SK-N-SH treated with all-trans-retinoic acid at 6 μM for 48 hours (cell line): ENCODE measurements around the gene HOXD8.

ENCODE experiments used
- ATAC-seq: fragments of 200-7000 bp; cut with Tn5 transposase; 3 replicates; pipeline ENCODE4 v1.9.1; 2020; ENCODE audit warnings: mild to moderate bottlenecking, moderate library complexity
- ARNTL ChIP-seq: fragments of 450-650 bp; formaldehyde crosslinking; IDR thresholded peaks from 2 replicates; pipeline ENCODE4 v1.5.0; 2020; ENCODE audit warnings: low read depth, mild to moderate bottlenecking, moderate library complexity, borderline replicate concordance
- CSDC2 ChIP-seq: fragments of 250-450 bp; sonication (Bioruptor Pico); IDR thresholded peaks from 2 replicates; pipeline ENCODE4 v1.5.0; 2020; ENCODE audit warnings: mild to moderate bottlenecking, moderate library complexity
- CSRNP3 ChIP-seq: fragments of 250-450 bp; sonication (Bioruptor Pico); IDR thresholded peaks from 2 replicates; pipeline ENCODE4 v1.5.1; 2021; ENCODE audit warnings: mild to moderate bottlenecking, moderate library complexity
- ESRRG ChIP-seq: fragments of 250-450 bp; sonication (Bioruptor Pico); IDR thresholded peaks from 2 replicates; pipeline ENCODE4 v1.6.1; 2021; ENCODE audit warnings: mild to moderate bottlenecking
- GLIS3 ChIP-seq: fragments of 250-450 bp; sonication (Bioruptor Pico); IDR thresholded peaks from 2 replicates; pipeline ENCODE4 v1.5.0; 2020; ENCODE audit warnings: mild to moderate bottlenecking, moderate library complexity
- ISL1 ChIP-seq: fragments of 250-450 bp; sonication (Bioruptor Pico); IDR thresholded peaks from 2 replicates; pipeline ENCODE4 v2.1.2; 2022; ENCODE audit warnings: mild to moderate bottlenecking, moderate library complexity
- OSR1 ChIP-seq: fragments of 250-450 bp; sonication (Bioruptor Pico); IDR thresholded peaks from 2 replicates; pipeline ENCODE4 v1.8.0; 2022; ENCODE audit warnings: moderate library complexity, mild to moderate bottlenecking, inconsistent platforms
- PPARA ChIP-seq: fragments of 250-450 bp; sonication (Bioruptor Pico); IDR thresholded peaks from 2 replicates; pipeline ENCODE4 v1.5.0; 2020; ENCODE audit warnings: mild to moderate bottlenecking, borderline replicate concordance
- RARB ChIP-seq: fragments of 250-450 bp; sonication (Bioruptor Pico); IDR thresholded peaks from 2 replicates; pipeline ENCODE4 v1.8.0; 2021; ENCODE audit warnings: mild to moderate bottlenecking, moderate library complexity
- TOX ChIP-seq: fragments of 250-450 bp; sonication (Bioruptor Pico); IDR thresholded peaks from 2 replicates; pipeline ENCODE4 v1.8.0; 2021; ENCODE audit warnings: mild to moderate bottlenecking, moderate library complexity, borderline replicate concordance
- ZC3H10 ChIP-seq: fragments of 250-450 bp; sonication (Bioruptor Pico); IDR thresholded peaks from 2 replicates; pipeline ENCODE4 v1.5.1; 2021; ENCODE audit warnings: mild to moderate bottlenecking, moderate library complexity
- ZFP30 ChIP-seq: fragments of 450-650 bp; formaldehyde crosslinking; IDR thresholded peaks from 2 replicates; pipeline ENCODE4 v1.5.0; 2022; ENCODE audit warnings: mild to moderate bottlenecking, moderate library complexity
- ZNF565 ChIP-seq: fragments of 450-650 bp; formaldehyde crosslinking; conservative IDR thresholded peaks from 2 replicates; pipeline ENCODE4 v1.5.0; 2020; ENCODE audit warnings: low read depth, mild to moderate bottlenecking, moderate library complexity
- ZNF70 ChIP-seq: fragments of 450-650 bp; formaldehyde crosslinking; IDR thresholded peaks from 2 replicates; pipeline ENCODE4 v1.5.0; 2020; ENCODE audit warnings: mild to moderate bottlenecking, moderate library complexity
- ZNF8 ChIP-seq: fragments of 450-650 bp; formaldehyde crosslinking; IDR thresholded peaks from 2 replicates; pipeline ENCODE4 v1.5.0; 2020; ENCODE audit warnings: mild to moderate bottlenecking, moderate library complexity
- TF ChIP-seq, protein P1 (sequence below): fragments of 250-450 bp; sonication (Bioruptor Pico); IDR thresholded peaks from 2 replicates; pipeline ENCODE4 v1.5.0; 2020; ENCODE audit warnings: mild to moderate bottlenecking, moderate library complexity
- TF ChIP-seq, protein P2 (sequence below): fragments of 250-450 bp; sonication (Bioruptor Pico); IDR thresholded peaks from 2 replicates; pipeline ENCODE4 v1.8.0; 2020; ENCODE audit warnings: mild to moderate bottlenecking, moderate library complexity, borderline replicate concordance
- TF ChIP-seq, protein P3 (sequence below): fragments of 250-450 bp; sonication (Bioruptor Pico); IDR thresholded peaks from 2 replicates; pipeline ENCODE4 v1.5.1; 2020; ENCODE audit warnings: low read depth, mild to moderate bottlenecking, moderate library complexity
- TF ChIP-seq, protein P4 (sequence below): fragments of 250-450 bp; sonication (Bioruptor Pico); IDR thresholded peaks from 2 replicates; pipeline ENCODE4 v1.8.0; 2021; ENCODE audit warnings: low read depth, mild to moderate bottlenecking, moderate library complexity, borderline replicate concordance

HOXD8 gene

DNA sequence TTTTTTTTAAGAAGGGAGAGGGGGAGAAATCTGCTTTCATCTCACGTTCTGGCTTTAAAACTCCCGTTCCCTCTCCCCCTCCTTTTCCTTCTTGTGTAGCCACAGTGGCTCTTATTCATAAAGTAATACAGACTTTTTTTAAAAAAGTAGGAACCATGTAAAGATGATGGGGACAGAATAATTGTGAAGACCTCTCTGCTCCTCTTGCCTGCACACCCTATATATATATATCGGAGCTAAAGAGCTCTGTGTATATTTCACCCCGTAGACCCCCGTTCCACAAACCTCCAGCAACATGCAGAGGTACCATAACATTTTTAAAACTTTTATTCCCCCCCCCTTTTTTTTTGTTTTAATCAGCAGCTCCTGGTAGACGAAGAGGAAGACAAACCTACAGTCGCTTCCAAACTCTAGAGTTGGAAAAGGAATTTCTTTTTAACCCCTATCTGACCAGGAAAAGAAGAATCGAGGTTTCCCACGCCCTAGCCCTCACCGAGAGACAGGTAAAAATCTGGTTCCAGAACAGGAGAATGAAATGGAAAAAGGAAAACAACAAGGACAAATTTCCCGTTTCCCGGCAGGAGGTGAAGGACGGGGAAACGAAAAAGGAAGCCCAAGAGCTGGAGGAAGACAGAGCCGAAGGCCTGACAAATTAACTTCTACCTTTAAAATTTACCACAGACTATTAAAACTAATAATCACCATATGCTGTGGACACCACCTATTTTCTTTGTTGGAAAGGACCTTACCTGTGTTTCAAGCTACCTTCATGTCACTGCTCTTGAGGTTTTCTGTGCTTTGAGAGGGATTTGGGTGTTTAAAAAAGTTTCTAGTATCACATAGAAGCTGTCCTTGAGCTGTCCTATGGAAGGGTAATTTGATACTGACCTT is 1.7 kb downstream of the HOXD8 start:
- TF ChIP-seq ZNF565: no peak
- TF ChIP-seq, protein P1, sequence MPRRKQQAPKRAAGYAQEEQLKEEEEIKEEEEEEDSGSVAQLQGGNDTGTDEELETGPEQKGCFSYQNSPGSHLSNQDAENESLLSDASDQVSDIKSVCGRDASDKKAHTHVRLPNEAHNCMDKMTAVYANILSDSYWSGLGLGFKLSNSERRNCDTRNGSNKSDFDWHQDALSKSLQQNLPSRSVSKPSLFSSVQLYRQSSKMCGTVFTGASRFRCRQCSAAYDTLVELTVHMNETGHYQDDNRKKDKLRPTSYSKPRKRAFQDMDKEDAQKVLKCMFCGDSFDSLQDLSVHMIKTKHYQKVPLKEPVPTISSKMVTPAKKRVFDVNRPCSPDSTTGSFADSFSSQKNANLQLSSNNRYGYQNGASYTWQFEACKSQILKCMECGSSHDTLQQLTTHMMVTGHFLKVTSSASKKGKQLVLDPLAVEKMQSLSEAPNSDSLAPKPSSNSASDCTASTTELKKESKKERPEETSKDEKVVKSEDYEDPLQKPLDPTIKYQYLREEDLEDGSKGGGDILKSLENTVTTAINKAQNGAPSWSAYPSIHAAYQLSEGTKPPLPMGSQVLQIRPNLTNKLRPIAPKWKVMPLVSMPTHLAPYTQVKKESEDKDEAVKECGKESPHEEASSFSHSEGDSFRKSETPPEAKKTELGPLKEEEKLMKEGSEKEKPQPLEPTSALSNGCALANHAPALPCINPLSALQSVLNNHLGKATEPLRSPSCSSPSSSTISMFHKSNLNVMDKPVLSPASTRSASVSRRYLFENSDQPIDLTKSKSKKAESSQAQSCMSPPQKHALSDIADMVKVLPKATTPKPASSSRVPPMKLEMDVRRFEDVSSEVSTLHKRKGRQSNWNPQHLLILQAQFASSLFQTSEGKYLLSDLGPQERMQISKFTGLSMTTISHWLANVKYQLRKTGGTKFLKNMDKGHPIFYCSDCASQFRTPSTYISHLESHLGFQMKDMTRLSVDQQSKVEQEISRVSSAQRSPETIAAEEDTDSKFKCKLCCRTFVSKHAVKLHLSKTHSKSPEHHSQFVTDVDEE (CRISPR knock-in tag): no peak
- no peak for TF ChIP-seq RARB (CRISPR knock-in tag)
- TF ChIP-seq CSDC2 (CRISPR knock-in tag): no peak
- no peak for TF ChIP-seq GLIS3
- TF ChIP-seq, protein P2, sequence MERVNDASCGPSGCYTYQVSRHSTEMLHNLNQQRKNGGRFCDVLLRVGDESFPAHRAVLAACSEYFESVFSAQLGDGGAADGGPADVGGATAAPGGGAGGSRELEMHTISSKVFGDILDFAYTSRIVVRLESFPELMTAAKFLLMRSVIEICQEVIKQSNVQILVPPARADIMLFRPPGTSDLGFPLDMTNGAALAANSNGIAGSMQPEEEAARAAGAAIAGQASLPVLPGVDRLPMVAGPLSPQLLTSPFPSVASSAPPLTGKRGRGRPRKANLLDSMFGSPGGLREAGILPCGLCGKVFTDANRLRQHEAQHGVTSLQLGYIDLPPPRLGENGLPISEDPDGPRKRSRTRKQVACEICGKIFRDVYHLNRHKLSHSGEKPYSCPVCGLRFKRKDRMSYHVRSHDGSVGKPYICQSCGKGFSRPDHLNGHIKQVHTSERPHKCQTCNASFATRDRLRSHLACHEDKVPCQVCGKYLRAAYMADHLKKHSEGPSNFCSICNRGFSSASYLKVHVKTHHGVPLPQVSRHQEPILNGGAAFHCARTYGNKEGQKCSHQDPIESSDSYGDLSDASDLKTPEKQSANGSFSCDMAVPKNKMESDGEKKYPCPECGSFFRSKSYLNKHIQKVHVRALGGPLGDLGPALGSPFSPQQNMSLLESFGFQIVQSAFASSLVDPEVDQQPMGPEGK: no peak
- TF ChIP-seq, protein P3, sequence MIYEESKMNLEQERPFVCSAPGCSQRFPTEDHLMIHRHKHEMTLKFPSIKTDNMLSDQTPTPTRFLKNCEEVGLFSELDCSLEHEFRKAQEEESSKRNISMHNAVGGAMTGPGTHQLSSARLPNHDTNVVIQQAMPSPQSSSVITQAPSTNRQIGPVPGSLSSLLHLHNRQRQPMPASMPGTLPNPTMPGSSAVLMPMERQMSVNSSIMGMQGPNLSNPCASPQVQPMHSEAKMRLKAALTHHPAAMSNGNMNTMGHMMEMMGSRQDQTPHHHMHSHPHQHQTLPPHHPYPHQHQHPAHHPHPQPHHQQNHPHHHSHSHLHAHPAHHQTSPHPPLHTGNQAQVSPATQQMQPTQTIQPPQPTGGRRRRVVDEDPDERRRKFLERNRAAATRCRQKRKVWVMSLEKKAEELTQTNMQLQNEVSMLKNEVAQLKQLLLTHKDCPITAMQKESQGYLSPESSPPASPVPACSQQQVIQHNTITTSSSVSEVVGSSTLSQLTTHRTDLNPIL (CRISPR knock-in tag): no peak
- no peak for TF ChIP-seq CSRNP3 (CRISPR knock-in tag)
- TF ChIP-seq, all 23 proteins: peak for 0
- ATAC-seq: no peak; the same call in 2 of the 3 replicates

DNA sequence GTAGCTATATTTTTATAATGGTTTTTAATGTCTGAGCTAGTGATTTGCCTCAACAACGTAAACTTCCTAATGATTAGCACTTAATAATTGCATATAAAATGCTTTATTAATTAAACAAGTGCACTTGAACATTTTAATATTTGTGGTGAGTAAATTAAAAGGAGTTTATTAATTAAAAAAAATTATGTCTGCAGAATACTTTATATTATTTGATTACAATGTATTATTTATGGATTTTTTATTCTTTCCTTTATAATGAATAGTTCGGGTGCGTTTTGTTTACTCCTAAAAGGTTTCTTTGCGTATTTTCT is 2.3 kb downstream of the HOXD8 start:
- TF ChIP-seq ZNF565 (no peak), ESRRG (CRISPR knock-in tag) (no peak), ZNF8 (CRISPR knock-in tag) (no peak), CSRNP3 (CRISPR knock-in tag) (no peak), ZFP30 (CRISPR knock-in tag) (no peak), ZC3H10 (CRISPR knock-in tag) (no peak), RARB (CRISPR knock-in tag) (no peak), OSR1 (CRISPR knock-in tag) (no peak), TOX (CRISPR knock-in tag) (no peak), ARNTL (CRISPR knock-in tag) (no peak), GLIS3 (no peak), PPARA (no peak), ISL1 (CRISPR knock-in tag) (no peak), ZNF70 (no peak)
- TF ChIP-seq, protein P4, sequence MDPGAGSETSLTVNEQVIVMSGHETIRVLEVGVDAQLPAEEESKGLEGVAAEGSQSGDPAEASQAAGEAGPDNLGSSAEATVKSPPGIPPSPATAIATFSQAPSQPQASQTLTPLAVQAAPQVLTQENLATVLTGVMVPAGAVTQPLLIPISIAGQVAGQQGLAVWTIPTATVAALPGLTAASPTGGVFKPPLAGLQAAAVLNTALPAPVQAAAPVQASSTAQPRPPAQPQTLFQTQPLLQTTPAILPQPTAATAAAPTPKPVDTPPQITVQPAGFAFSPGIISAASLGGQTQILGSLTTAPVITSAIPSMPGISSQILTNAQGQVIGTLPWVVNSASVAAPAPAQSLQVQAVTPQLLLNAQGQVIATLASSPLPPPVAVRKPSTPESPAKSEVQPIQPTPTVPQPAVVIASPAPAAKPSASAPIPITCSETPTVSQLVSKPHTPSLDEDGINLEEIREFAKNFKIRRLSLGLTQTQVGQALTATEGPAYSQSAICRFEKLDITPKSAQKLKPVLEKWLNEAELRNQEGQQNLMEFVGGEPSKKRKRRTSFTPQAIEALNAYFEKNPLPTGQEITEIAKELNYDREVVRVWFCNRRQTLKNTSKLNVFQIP (CRISPR knock-in tag): no peak
- TF ChIP-seq, protein P3 (CRISPR knock-in tag): no peak
- TF ChIP-seq, protein P1 (CRISPR knock-in tag): no peak
- no peak for ATAC-seq
